Measurements from ENCODE around the gene CHD9NB. TPM values are rescaled to one million over a fixed set of nuclear protein-coding genes. Genes with fewer than 3 reads are reported as not detected.
"Not testable (repeated sequence)": the region's sequence is repeated elsewhere in the genome, so short reads cannot be mapped to it uniquely, and the experiment has no call there.

Gene CHD9NB
- total RNA-seq, 1 donor from 2014 or later = not detected

- POLR2A ChIA-PET = no interaction called here
- Mint-ChIP-seq H3K9me3 (no peaks in the 10 kb centered on the region), H3K4me3 (no peak overlapping the region), H3K4me1 (no peaks in the 10 kb centered on the region), H3K27ac (no peak overlapping the region), H3K36me3 (ENCODE audit: low read depth) (no peaks in the 10 kb centered on the region), H3K27me3 (peaks cover 16% of the 10 kb centered on the region)
- no peak for DNase-seq
- TF ChIP-seq CTCF (IDR thresholded peaks at IDR 0.05) = no peak
- intact Hi-C loops (cut with micrococcal nuclease) = no loop called here
- ATAC-seq (ENCODE audit: low read depth) = no peak
- CTCF ChIA-PET = interaction anchor here (1.1 kb wide), 1 partner anchor 112 kb away, joined by 3 read pairs; no protein-coding TSS in a partner anchor
Observed at GRCh38 chr16:53048139-53048915, 4.4 kb downstream of the CHD9NB start.

- intact Hi-C loops (cut with micrococcal nuclease); POLR2A ChIA-PET; ATAC-seq (ENCODE audit: low read depth); H3K4me3 Mint-ChIP-seq; H3K36me3 Mint-ChIP-seq (ENCODE audit: low read depth); H3K9me3 Mint-ChIP-seq; CTCF ChIA-PET; H3K4me1 Mint-ChIP-seq; H3K27ac Mint-ChIP-seq; DNase-seq: not testable (repeated sequence)
- peaks cover 16% of the 10 kb centered on the region for H3K27me3 Mint-ChIP-seq
Observed at GRCh38 chr16:53047515-53047914, 5.2 kb downstream of the CHD9NB start.

GRCh38 chr16:53045341-53046220 is 7.1 kb downstream of the CHD9NB start:
- TF ChIP-seq CTCF (IDR thresholded peaks at IDR 0.05) = no peak
- DNase-seq (no peak), ATAC-seq (ENCODE audit: low read depth) (no peak)
- H3K27me3 Mint-ChIP-seq = peaks cover 16% of the 10 kb centered on the region
- intact Hi-C loops (cut with micrococcal nuclease) = no loop called here
- ChIA-PET CTCF (no interaction called here), POLR2A (no interaction called here)
- no peaks in the 10 kb centered on the region for H3K36me3 Mint-ChIP-seq (ENCODE audit: low read depth)
- H3K4me1 Mint-ChIP-seq = peaks cover 3% of the 10 kb centered on the region
- H3K4me3 Mint-ChIP-seq = no peak overlapping the region
- H3K9me3 Mint-ChIP-seq = no peaks in the 10 kb centered on the region
- H3K27ac Mint-ChIP-seq = no peak overlapping the region

DNA sequence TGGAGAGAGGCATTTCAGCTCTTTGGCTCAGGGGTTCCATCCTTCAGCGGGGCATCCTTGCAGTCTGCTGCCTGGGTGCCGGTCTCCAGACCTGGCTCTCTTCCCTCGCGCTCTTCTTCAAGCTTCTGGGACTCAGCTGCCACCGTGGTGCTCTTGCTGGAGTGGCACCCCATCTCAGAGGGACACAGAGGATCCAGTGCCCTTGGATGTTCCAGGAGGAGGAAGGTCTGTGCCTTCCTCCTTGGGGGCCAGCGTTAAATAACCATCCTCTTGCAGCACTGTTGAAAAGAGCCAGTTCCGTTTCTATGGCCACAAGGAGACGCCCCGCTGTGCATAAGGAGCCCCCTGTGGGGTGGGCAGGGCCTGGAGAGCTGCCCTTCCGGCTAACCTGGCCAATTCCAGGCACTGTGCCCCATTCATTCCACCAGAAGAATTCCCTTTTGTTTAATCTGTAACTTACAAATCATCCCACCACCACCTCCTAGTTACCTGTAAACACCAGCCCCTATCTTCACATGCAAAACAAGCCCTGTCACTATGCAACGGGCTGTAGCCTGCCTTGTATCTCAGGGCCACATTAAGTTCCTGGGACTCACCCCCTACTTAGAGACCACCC is 8.6 kb downstream of the CHD9NB start:
- ATAC-seq (ENCODE audit: low read depth) = no peak
- H3K36me3 Mint-ChIP-seq (ENCODE audit: low read depth) = no peaks in the 10 kb centered on the region
- no peak for DNase-seq
- intact Hi-C loops (cut with micrococcal nuclease) = no loop called here
- no peaks in the 10 kb centered on the region for H3K9me3 Mint-ChIP-seq
- H3K4me1 Mint-ChIP-seq = peaks cover 3% of the 10 kb centered on the region
- H3K27ac Mint-ChIP-seq = no peak overlapping the region
- CTCF ChIA-PET = no interaction called here
- POLR2A ChIA-PET = no interaction called here
- H3K4me3 Mint-ChIP-seq = no peak overlapping the region
- H3K27me3 Mint-ChIP-seq = peaks cover 16% of the 10 kb centered on the region
- no peak for TF ChIP-seq CTCF (IDR thresholded peaks at IDR 0.05)

GRCh38 chr16:53043428-53043831 is 9.3 kb downstream of the CHD9NB start:
- DNase-seq = no peak
- ChIA-PET POLR2A (no interaction called here), CTCF (no interaction called here)
- no peak overlapping the region for H3K4me3 Mint-ChIP-seq
- H3K4me1 Mint-ChIP-seq = peaks cover 3% of the 10 kb centered on the region
- peaks cover 16% of the 10 kb centered on the region for H3K27me3 Mint-ChIP-seq
- TF ChIP-seq CTCF (IDR thresholded peaks at IDR 0.05) = no peak
- intact Hi-C loops (cut with micrococcal nuclease) = no loop called here
- H3K36me3 Mint-ChIP-seq (ENCODE audit: low read depth) = no peaks in the 10 kb centered on the region
- no peak for ATAC-seq (ENCODE audit: low read depth)
- no peak overlapping the region for H3K27ac Mint-ChIP-seq
- H3K9me3 Mint-ChIP-seq = no peaks in the 10 kb centered on the region

Measured in activated B cell treated with CpG ODN at 0.5 μM for 24 hours (primary cell).